HG02852 (cell line): ENCODE data around the gene SPTLC2.

Experiments used
- ATAC-seq: cut with Tn5 transposase; IDR thresholded peaks from one replicate; pipeline ENCODE4 v1.9.1; 2021; ENCODE audit warnings: mild to moderate bottlenecking, moderate library complexity; ENCODE audit not compliant: unreplicated experiment

SPTLC2 gene

GRCh38 chr14:77589099-77589498, 27.3 kb downstream of the SPTLC2 start:
- ATAC-seq, result no peak

GRCh38 chr14:77588411-77589025, 27.9 kb downstream of the SPTLC2 start:
- ATAC-seq, result peak; percentile 64

DNA sequence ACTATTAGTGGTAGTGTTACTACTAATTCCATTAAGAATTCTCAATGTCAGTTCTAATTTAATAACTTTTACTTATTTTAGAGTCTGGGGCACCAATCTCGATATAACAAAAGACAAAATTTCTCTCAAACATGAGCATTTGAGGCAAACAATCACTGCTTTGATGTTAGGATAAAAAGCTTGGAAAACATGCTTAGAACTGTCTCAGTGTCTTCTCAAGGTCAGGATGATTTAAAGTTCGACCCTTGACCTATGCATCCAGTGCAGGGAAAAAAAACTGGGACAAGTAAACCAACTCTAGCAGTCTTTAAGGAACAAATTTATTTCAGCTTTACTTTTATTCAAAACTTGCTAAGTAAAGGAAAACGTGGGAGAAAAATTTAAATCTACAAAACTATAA, 31.1 kb downstream of the SPTLC2 start:
- no peak for ATAC-seq

DNA sequence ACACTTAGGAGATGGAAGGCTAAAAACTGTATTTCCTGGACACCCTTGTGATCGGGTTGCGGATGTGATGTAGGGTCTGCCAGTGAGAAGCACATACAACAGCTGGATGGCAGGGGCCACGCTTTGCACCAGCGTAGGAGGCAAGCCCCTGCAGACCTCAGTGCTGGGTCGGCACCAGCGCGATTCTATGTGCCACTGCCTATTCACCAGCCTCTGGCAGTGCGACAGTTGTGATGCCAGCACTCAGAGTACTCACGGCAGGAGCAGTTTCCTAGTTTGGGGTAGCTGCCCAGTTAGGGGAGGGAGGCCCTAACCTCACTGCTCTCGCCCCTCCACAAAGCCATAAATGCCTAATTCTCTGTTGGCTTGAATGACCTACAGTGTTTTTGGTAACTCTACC, 31.6 kb downstream of the SPTLC2 start:
- no peak for ATAC-seq

DNA sequence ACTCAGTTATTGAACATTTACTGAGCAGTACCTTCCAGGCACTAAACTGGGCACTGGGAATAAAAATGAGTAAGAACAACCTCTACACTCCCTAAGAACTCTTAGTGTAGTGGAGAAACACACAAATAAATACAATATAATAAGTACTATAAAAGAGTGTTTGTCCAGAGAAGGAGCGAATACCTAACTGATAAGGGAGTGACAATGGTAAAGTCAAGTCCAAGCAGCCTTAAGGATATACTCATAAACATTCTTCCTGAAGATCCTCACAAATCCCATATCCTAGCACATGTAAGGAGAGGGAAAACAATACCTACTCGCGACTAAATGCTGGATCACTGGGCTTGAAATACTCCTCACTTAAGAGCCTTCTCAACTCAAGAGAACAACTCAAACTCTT, 32.8 kb downstream of the SPTLC2 start:
- no peak for ATAC-seq

- ATAC-seq, result no peak
Measured at GRCh38 chr14:77582511-77582910, 33.9 kb downstream of the SPTLC2 start.

DNA sequence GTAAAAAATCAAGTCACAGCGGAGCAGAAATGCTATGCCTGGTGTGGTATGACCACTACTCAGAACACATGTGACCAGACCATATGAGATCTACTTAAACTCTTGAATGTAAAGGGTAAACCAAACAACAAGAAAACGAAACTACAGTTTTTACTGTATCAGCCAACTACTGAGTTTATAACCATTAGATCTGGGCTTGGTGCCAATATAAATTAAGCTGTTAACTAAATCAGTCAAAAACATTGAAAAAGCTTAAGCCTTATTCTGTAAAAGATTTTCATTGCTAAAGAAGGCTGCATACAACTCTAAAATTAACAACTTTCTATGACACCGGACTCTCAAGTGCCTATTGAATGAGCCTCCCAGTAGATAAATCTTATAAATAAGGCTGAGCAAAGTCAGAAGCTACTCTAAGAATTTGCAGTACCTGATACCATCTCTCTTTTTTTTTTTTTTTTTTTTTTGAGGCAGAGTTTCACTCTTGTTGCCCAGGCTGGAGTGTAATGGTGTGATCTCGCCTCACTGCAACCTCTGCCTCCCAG, 35.4 kb downstream of the SPTLC2 start:
- peak; percentile 96 for ATAC-seq

- peak; percentile 29 for ATAC-seq
Measured at GRCh38 chr14:77580477-77580876, 36.0 kb downstream of the SPTLC2 start.

GRCh38 chr14:77579780-77580179, 36.7 kb downstream of the SPTLC2 start:
- ATAC-seq, result no peak

- no peak for ATAC-seq
Measured at GRCh38 chr14:77579065-77579464, 37.4 kb downstream of the SPTLC2 start.

- ATAC-seq, result no peak
Measured at GRCh38 chr14:77574446-77575115, 41.9 kb downstream of the SPTLC2 start.

- ATAC-seq, result no peak
Measured at GRCh38 chr14:77573964-77574363, 42.5 kb downstream of the SPTLC2 start.

- ATAC-seq, result no peak
Measured at GRCh38 chr14:77570706-77571268, 45.6 kb downstream of the SPTLC2 start.

DNA sequence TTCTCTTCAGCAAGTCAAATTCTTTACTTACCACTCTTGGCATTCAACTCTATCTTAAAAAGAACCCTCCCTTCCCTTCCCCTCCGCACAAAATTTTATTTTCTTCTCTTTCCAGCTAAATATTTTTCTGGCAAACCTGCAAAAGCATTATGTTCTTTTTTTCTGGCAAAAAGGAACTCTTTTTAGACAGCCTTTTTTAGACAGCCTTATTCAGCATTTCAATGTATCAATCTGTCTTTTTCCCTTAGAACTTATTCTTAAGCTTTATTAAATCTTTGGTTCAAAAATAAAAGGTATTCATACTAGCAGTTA, 50.5 kb downstream of the SPTLC2 start:
- no peak for ATAC-seq

DNA sequence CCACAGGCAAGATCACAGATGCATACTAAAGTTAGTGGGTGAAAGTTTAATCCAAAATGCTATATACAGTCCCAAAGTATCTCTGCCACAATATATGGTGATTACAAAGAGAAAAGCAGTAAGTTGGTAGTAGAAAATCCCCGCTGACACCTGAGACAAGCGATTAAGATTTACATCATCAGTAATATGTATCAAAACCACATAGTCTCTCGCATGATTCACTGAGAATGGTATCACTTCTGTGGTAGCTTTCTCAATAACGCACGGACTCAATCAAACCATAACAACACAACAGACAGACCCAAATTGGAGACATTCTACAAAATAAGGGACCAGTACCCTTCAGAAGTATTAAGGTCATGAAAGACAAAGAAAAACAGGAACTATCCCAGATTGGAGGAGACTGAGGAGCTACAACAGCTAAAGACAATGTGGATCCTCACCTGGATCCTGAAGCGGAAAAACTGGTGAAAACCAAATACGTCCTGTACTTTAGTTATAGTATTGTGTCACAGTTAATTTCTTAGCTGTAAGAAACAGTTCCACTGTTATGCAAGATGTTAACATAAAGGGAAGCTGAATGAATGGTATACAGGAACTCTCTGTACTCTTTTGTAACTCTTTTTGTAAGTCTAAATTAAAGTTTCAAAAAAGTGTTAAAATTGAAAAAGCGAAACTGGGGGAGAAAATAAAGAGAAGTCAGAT, 51.0 kb downstream of the SPTLC2 start:
- no peak for ATAC-seq

- ATAC-seq, result no peak
Measured at GRCh38 chr14:77562681-77563080, 53.8 kb downstream of the SPTLC2 start.

DNA sequence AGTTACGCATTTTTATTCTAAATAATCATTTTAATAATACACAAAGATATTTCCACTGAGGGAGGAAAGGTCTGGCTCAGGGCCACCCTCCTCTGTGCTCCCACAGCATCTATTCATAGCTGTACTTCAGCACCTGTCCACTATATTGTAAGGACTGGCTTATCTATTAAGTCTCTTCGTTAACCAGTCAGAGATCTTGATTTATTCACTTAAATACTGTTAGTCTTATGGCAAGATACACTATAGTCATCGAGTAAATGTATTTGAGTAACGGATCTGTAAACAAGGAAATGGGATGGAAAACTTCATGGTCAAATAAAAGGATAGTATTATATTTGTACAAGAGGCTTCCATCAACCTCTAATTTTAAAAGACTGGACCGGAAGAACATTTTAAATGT, 54.6 kb downstream of the SPTLC2 start:
- ATAC-seq, result no peak

- no peak for ATAC-seq
Measured at GRCh38 chr14:77559381-77559780, 57.1 kb downstream of the SPTLC2 start.

DNA sequence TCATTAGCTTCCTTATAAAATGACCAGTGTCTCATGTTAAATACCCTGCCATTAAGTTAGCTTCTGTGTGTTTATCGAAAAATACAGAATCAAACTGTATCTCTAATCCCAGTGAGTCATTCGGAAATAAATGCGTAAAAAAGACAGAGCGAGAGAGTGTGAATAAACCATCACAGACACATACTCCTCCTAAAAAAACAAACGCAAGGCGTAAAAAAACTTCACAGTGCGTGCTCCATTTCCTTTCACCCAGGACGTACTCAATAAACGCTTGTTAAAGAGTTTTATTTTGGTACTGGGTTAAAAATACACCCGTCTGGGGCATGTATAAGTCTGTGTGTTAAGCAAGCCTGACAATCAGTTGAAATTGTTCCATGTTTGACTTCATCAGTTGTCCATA, 59.0 kb downstream of the SPTLC2 start:
- ATAC-seq, result no peak

- ATAC-seq, result no peak
Measured at GRCh38 chr14:77556946-77557345, 59.5 kb downstream of the SPTLC2 start.

- peak; percentile 10 for ATAC-seq
Measured at GRCh38 chr14:77554816-77555599, 61.4 kb downstream of the SPTLC2 start.
